Left lung (tissue), 10 donors: ENCODE data around the gene AKAP11. TPM values are rescaled to one million over a fixed set of nuclear protein-coding genes. Genes with fewer than 3 reads are reported as not detected.

Experiments
- ATAC-seq: fragments of 200-7000 bp; cut with Tn5 transposase; one replicate; pipeline ENCODE4 v1.9.1; 2020; ENCODE audit warnings: moderate library complexity
- DNase-seq, 4 donors: peaks; one replicate each; pipeline ENCODE4 v3.0.0-alpha.2; 2013 to 2020
- H3K27ac ChIP-seq, 2 donors: fragments of 200-600 bp; sonication (generic) in 1 of 2; one replicate each; pipeline versions ENCODE4 v1.5.0 to v1.8.0; 2020 to 2021
- H3K27me3 ChIP-seq, 2 donors: fragments of 200-600 bp; sonication (generic) in 1 of 2; one replicate each; pipeline versions ENCODE4 v1.5.0 to v1.8.0; 2020 to 2021
- H3K36me3 ChIP-seq, 2 donors: fragments of 200-600 bp; sonication (generic) in 1 of 2; one replicate each; pipeline versions ENCODE4 v1.5.0 to v1.8.0; 2020 to 2021
- H3K4me1 ChIP-seq, 2 donors: fragments of 200-600 bp; one replicate each; pipeline ENCODE4 v1.8.0; 2021
- H3K4me3 ChIP-seq, 2 donors: fragments of 200-600 bp; sonication (generic) in 1 of 2; one replicate each; pipeline versions ENCODE4 v1.5.0 to v1.8.0; 2020 to 2021; ENCODE audit warnings: mild to moderate bottlenecking in 1 of 2
- H3K9me3 ChIP-seq, 2 donors: fragments of 200-600 bp; sonication (generic) in 1 of 2; one replicate each; pipeline versions ENCODE4 v1.5.0 to v1.8.0; 2020 to 2021
- CTCF ChIP-seq, 2 donors: fragments of 200-600 bp; sonication (generic) in 1 of 2; IDR thresholded peaks; one replicate each; pipeline versions ENCODE4 v1.5.0 to v1.8.0; 2021; ENCODE audit warnings: antibody characterized with exemption in 2 of 2
- intact Hi-C, 2 donors: fragments of 100-400 bp; cut with DNase I; formaldehyde crosslinking; loops; one replicate each; pipeline versions ENCODE4 v1.11.2 to v1.14.2; 2022
- polyA plus RNA-seq, 6 donors: library from polyadenylated mRNA; unstranded; fragments of 120-200 nt; gene quantifications; one replicate each; pipeline ENCODE4 v1.2.1, GENCODE V29; 2013; ENCODE audit not compliant: insufficient read length in 6 of 6
- total RNA-seq, 2 donors: library from RNA; stranded (reverse); fragmentation: NEBNext Ultra II Directional; extraction: Animal tissue kit (Norgen Biotek cat#: 25700); gene quantifications; one replicate each; pipeline ENCODE4 v1.2.1, GENCODE V29; 2021
- donor health status: DM: no; HTN: yes; CAD: no.
- donor health status: DM: no; HTN: no; CAD: no.

AKAP11 gene
- total and polyA plus RNA-seq, 8 donors: 30.3 to 47.1 (median 41.9) TPM

- Histone ChIP-seq H3K9me3 (no peaks in the 10 kb centered on the region), H3K27ac (no peak overlapping the region), H3K36me3 (no peaks in the 10 kb centered on the region), H3K27me3 (no peaks in the 10 kb centered on the region), H3K4me1 (no peaks in the 10 kb centered on the region), H3K4me3 (no peak overlapping the region)
- DNase-seq (no peak), ATAC-seq (no peak)
- TF ChIP-seq CTCF (IDR thresholded peaks at IDR 0.05): no peak
- intact Hi-C loops: no loop called here
Measured at GRCh38 chr13:42260903-42261654, 10.9 kb upstream of the AKAP11 start.

- Histone ChIP-seq H3K27ac (no peak overlapping the region), H3K27me3 (no peaks in the 10 kb centered on the region), H3K4me3 (no peak overlapping the region), H3K9me3 (no peaks in the 10 kb centered on the region), H3K36me3 (no peaks in the 10 kb centered on the region), H3K4me1 (no peaks in the 10 kb centered on the region)
- no peak for TF ChIP-seq CTCF (IDR thresholded peaks at IDR 0.05)
- ATAC-seq (no peak), DNase-seq (peak in 2 of 4 donors; percentile 68 to 84)
- intact Hi-C loops: no loop called here
Measured at GRCh38 chr13:42266473-42266872, 5.5 kb upstream of the AKAP11 start.

- no peak for ATAC-seq
- no peak overlapping the region for H3K4me3 ChIP-seq
- no peaks in the 10 kb centered on the region for H3K27me3 ChIP-seq
- intact Hi-C loops: no loop called here
- no peak overlapping the region for H3K27ac ChIP-seq
- TF ChIP-seq CTCF (IDR thresholded peaks at IDR 0.05): no peak
- no peaks in the 10 kb centered on the region for H3K36me3 ChIP-seq
- peaks cover 10 to 23% of the 10 kb centered on the region in 2 donors for H3K4me1 ChIP-seq
- no peaks in the 10 kb centered on the region for H3K9me3 ChIP-seq
- no peak for DNase-seq
Measured at GRCh38 chr13:42270160-42270856, 1.6 kb upstream of the AKAP11 start.

- Histone ChIP-seq H3K9me3 (no peaks in the 10 kb centered on the region), H3K4me3 (peak overlapping the region; percentile 80 to 96), H3K27me3 (no peaks in the 10 kb centered on the region), H3K4me1 (peaks cover 11 to 23% of the 10 kb centered on the region in 2 donors), H3K36me3 (no peaks in the 10 kb centered on the region), H3K27ac (peak overlapping the region; percentile 88 to 95)
- DNase-seq (no peak), ATAC-seq (no peak)
- no peak for TF ChIP-seq CTCF (IDR thresholded peaks at IDR 0.05)
- intact Hi-C loops: no loop called here
Measured at GRCh38 chr13:42270857-42271215, 1.1 kb upstream of the AKAP11 start.

- intact Hi-C loops: no loop called here
- H3K27me3 ChIP-seq: no peaks in the 10 kb centered on the region
- H3K9me3 ChIP-seq: no peaks in the 10 kb centered on the region
- peak; percentile 94 for ATAC-seq
- H3K27ac ChIP-seq: peak overlapping the region; percentile 88 to 95
- no peaks in the 10 kb centered on the region for H3K36me3 ChIP-seq
- no peak for TF ChIP-seq CTCF (IDR thresholded peaks at IDR 0.05)
- peak overlapping the region; percentile 80 to 96 for H3K4me3 ChIP-seq
- H3K4me1 ChIP-seq: peaks cover 16 to 23% of the 10 kb centered on the region in 2 donors
- DNase-seq: peak; percentile 96 to 98 (median 96)
Measured at GRCh38 chr13:42271337-42272114, 426 bp upstream of the AKAP11 start.
